HG02623 (cell line): Measurements from ENCODE around the gene NOVA2.

Source experiments
- ATAC-seq: cut with Tn5 transposase; IDR thresholded peaks from one replicate; pipeline ENCODE4 v1.9.1; 2021; ENCODE audit warnings: moderate library complexity; ENCODE audit not compliant: unreplicated experiment

NOVA2 gene

DNA sequence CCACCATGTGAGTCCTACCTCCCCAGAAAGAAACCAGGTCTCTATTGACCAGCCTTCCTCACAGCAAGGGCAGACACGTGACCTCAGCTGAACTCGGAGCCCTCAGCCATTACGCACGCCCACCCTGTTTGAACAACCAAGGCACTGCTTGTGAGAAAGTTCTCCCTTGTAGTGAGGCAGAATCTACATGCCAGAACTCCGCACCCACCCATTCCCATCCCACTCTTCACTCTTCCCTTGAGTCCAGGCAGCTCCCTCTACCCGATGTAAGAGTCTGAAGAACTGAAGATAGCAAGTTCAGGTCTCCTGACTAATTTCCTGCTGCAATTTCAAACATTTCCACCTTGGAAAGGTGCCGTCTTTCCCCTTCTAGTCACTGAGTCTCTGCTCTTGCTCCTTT is 6.4 kb downstream of the NOVA2 start:
- no peak for ATAC-seq

DNA sequence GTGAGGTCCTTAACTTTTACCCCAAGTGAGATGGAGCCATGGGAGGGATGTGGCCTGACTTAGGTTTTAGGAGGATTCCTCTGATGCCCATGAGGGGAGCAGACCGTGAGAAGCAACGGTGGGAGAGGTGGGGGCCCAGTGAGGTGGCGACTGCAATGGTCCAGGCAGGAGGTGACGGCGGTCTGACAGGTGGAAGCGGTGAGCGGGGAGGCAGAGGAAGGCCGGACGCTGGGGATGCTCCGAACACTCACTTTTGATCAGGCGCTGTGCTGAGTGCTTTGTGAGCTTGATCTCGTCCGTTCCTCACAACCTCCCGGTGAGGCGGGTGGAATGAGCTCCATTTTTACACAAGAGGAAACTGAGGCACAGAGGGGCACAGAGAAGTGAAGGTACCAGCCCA is 11.6 kb downstream of the NOVA2 start:
- ATAC-seq: no peak

DNA sequence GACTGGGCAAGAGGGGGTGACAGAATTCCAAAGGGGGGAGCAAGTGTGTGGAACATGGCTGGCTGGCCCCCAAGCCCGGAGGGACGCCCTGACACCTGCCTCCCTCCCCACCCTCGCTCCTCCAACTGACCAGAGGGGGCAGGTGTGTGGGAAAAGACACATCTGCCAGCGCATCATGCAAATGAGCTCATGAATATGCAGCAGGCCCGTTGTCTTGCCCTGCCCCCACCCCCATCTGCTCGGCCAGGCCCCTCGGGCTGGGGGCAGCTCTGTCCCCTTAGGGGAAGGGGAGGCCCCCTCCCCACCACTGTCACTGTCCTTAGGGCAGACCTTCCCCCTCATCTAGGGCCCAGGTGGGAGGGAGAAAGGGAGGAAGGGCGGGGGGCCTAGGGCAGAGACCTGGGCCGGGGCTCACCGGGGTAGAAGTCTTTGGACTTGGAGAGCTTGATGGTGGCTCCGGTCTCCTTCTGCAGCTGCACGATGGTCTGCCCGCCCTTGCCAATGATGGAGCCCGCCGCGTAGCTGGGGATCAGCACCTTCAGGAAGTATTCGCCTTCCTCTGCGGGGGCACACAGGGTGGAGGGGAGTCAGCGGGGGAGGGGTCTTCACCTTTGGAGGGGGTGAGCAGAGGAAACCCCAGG is 12.9 kb downstream of the NOVA2 start:
- no peak for ATAC-seq

DNA sequence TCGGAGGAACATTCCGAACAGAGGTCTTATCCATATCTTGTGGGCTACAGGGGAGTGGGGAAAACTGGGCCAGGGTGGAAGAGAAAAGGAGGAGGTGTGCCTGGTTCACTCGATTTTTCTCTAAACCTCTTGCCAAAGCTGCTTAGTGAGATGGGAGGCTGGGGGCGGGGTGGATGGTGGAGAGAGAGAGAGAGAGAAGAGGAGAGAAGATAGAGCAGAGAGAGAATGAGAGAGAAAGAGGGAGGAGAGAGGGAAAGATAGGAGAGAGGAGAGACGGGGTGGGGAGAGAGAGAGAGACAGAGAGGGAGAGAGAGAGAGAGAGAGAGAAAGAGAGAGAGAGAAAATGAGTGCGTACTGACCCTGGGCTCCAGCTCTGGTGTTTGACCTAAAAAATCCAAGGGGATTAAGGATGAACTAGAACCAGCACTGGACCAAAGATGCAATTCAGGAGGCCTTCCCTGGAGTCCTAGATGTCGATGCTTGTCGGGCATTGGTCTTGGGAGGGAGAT is 14.1 kb downstream of the NOVA2 start:
- ATAC-seq: no peak

DNA sequence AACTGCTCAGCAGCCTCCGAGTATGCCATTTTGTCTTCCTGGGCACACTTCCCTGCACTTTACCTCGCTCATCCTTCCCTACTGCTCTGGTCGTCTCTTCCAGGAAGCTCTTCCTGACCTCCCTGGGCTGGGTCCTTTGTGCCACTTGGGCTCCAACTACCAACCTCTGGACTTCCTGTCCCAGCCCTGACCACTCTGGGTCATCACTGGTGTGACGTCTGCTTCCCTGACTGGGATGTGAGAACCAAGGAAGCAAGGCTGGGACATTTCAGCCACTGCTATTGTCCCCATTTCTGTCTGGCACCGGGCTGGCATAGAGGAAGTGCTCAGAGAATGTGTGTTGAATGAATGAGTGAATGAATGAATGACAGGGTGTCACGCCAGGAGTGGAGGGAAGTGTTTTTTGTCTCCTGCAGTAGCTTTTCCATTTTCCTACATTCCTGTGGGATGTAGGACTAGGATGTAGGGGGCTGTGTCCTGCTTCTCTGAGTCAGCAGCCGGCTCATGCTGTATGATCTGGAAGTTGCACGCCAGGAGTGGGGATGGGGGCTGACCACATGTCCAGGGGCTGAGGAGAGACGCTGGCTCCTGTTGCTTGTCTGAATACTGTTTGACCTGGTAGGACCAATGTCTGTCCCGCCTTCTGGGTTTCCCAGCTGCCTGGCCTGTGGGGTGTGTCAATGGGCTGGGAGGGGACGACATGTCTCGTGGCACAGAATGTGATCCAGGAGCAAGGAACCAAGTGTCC is 14.7 kb downstream of the NOVA2 start:
- no peak for ATAC-seq

DNA sequence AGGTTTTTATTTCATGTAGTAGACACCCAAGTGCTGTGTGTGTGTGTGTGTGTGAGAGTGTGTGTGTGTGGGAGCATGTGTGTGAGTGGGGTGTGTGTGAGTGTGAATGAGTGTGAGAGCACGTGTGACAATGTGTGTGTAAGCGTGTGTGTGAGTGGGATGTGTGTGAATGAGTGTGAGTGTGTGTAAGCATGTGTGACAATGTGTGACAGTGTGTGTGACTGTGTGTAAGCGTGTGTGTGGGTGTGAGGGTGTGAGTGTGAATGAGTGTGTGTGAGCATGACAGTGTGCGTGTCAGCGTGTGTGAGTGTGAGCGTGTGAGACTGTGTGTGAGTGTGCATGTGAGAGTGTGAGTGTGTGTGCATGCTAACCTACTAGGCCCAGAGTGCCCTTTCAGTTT is 15.3 kb downstream of the NOVA2 start:
- ATAC-seq: no peak

DNA sequence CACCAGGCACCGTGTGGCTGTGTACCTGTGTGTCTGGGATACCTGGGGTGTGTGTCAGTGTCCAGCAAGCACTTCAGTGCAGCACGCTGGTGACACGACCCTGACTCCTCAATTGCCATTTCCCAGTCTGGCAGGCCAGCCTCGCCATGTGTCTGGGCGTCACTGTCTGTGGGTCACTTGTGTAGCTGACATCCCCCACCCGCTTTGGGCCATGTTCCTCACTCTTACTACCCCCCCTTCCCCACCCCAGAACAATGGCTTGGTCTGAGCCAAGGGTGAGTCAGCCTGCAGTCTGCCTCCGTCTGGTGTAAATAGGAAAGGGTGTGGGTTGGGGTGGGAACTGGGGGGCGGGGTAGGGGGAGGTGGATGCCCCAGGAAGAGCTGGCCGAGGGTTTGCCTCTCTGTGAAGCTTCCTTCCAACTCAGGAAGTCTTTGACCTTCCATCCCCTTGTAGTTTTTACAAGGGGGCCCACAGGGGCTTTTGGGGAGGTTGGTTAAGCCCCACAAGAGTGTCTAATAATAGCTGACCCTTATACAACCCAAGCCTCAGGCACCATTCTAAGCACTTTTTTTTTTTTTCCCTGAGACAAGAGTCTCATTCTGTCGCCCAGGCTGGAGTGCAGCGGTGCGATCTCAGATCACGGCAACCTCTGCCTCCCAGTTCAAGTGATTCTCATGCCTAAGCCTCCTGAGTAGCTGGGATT is 17.6 kb downstream of the NOVA2 start:
- ATAC-seq: no peak

DNA sequence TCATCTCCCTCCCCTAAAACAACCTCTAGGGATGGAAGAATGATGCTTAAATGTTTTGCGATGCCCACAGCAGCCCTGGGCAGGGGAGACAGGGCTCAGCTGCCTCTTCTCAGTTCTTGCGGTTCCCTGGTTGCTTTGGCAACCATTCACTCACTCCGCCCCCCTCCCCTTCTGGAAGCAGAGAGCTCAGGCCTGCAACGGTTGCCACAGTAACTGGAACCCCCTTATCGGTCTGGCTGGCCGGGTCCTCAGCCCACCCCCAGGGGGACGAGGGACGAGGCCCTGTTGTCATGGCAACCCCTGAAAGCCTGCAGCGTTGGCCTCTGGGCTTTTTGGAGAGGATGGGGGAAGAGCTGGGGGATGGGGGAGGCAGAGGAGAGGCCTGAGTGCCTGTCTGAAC is 19.5 kb downstream of the NOVA2 start:
- ATAC-seq: no peak

DNA sequence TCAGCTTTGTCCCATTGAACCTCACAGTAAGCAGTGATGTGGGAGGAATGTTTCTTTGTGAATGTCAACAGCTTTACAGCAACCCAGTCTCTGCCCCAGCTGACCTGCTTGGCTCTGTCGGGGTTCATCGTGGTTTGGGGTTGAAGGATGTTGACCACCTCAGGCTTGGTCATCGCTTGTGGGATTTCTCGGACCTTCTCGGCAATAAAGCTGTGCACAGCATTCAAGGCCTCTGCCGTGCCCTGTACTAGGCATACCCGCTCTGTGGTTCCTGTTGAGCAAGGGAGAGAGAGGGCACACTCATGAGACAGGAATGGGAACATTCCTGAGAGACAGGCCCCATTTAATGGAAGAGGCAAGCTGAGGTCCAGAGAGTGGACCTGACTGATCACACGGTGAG is 20.0 kb downstream of the NOVA2 start:
- ATAC-seq: no peak

DNA sequence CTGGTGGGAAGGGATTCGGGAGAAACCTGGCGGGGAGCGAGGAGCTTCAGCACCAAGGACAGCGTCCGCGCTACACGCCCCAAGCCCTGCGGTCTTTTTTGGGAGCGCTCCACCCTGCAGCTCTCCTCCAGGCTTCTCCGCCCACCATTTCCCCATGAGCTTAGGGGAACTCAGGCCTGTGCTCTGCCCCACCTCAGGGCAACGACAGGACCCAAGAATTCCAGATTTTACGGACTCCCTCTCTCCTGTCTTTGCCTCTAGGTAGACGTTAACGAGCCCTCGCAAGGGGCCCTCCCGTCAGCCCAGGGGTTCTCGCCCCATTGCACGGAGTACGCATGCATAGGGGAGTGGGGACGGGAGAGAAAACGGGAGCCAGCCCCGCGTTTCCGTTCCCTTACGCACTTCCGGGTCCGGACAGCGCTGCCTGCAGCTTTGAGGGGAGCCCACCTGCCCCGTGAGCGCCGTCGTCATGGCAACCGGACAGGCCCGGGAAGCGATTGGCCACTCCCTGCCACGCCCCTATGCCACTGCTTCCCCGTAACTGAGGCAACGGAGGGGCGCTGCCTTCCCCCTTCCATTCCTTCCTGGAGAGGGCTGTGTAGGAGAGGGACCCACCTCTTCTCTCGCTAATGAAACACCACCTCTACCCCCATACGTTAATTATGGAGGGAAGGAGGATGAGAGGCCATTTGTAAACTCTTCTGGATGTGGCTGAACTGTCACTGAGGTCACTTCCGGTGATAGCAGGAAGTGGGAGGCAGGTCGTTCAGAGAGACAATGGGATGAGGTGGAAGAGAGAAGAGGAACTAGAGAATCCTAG is 20.8 kb downstream of the NOVA2 start:
- ATAC-seq: no peak

DNA sequence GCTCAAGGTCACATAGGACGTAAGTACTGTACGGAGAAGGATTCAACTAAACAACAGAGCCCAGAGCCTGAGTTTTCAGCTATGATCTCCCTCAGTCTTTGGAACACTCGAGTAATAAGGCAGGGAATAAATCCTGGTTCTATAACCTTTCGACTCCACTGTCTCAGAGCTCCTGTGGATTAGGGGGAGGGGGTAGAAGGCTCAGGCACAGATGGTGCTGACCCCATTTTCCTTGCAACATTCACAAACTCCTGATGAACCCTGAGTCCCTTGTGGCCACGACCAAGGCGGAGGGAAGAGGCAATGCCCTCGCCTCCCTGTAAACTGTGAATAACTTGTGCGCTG is 21.4 kb downstream of the NOVA2 start:
- ATAC-seq: no peak

DNA sequence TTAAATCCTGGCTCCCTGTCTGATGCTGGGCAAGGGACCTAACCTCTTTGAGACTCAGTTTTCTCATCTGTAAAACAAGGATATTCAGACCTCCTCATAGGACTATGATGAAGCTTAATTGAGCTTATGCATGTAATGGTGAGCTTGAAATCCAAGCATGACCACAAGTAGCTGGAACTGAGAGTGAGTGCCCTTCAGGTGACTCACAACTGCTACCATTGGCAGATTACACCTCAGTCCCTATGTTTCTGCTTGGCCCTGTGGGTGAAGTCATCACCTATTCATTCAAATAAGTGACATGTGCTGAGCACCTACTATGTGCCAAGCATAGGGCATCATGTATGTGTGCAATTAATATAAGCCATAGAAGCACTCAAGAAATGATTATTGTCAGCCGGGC is 25.7 kb downstream of the NOVA2 start:
- ATAC-seq: no peak

DNA sequence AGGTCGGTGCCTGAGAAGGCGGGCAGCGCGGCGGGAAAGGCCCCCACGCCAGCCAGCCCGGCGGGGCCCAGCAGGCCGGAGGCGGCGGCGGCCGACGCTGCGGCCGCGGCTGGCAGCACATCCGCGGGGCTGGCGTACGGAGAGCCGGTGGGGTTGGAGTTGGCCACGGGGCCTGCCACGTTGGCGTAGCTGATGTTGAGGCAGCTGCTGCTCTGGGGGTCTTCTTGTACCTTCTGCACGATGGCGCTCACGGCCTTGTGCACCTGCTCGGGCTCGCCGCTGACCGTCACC is 33.2 kb downstream of the NOVA2 start:
- ATAC-seq: no peak

DNA sequence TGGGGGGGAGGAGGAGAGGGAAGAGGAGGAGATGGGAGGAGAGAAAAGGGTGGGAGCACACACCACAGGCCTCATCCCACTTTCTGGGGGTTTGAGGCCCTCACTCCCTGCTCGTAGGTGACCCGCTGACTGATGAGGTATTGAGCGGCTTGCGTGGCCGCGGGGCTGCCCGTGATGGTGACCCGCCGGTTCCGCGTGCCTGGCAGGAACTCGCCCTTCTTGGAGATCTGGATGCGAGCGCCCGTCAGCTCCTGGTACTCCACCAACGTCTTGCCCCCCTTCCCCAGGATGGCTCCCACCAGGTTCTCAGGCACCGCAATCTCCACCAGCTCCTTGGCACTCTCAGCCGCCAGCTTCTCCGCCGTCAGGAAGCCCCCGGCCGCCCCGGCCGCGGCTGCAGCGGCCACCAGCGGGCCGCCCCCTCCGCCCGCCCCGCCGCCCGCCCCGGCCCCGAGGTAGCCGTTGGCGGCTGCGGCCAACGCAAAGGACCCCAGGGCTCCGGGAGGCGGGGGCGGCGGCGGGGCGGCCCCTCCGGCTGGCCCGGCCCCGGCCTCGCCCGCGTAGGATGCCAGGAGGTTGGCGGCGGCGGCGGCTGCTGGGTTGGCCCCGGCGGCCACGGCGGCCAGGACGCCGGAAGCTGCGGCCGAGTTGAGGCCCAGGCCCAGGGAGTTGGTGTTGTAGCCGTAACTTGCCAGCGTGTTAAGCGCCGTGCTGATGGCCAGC is 33.7 kb downstream of the NOVA2 start:
- no peak for ATAC-seq

DNA sequence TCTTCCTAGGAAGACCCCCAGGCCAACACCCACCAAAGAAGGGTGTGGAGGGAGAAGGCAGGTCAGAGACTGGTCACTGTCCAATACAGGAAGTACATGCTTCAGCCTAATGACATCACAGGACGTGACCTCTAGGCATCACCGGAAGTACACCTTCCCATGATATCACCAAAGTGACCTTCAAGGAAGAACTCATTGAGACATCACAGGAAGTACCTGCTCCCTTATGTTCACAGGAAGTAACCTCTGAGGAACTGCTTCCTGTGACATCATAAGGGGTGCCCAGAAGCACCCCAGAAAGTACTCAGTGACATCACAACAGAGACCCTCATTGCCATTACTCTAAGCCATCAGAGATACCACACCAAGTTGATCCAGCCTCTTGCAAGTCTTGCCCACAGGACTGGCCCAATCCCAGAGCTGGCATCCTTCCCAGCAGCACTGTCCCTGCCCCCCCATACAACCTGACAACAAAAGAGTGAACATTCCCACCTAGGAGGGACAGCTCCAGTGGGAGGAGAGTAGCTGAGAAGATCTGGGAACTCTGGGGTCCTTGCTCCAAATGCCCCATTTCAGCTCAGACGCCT is 34.8 kb downstream of the NOVA2 start:
- no peak for ATAC-seq

DNA sequence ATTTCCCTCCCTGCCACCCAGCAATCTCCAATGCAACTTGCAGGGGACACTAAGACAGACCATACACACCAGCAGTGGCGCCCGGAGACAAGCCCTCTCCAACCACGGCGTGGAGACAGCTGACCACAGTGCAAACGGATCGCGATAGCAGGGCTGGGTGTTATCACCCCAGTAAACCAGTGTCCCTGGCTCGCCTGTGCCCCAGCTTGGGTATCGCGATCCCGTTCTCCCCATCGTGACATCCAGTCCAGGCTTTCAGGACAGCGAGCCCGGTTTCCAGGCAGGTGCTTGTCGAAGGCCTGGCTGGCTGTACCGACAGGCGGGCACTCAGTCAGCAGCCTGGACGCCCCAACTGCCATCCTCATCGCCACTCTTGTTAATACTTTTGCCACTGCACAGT is 38.4 kb downstream of the NOVA2 start:
- no peak for ATAC-seq

DNA sequence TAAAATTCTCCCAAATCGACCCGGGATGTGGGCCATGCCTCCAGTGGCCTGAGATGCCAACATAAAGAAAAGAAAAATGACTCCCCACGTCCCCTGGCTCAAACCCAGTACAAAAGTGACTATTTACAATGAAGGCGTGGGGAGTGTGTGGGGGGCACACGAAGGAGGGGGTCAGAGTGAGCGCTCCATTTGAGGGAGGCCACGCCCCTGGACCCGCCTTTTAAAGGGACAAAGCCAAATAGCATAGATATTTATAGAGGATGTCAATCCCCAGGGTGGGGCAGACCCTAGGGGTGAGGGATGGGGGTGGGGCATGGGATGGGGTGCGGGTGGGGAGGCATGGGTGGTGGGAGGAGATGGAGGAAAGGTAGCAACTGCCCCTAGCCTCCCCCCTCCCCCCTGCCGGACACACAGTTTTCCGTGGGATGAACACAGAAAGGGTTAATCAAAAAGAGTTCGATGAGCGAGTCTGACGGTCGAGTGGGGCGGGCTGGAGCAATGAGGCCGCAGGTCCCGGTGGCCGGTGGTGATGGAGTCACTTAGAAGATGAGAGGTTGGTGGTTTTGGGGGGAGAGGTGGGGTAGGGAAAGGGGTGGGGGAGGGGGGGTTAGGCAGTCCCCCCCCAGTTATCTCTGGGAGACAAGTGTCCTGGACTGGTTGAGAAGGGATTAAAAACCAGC is 39.0 kb downstream of the NOVA2 start:
- ATAC-seq: no peak

DNA sequence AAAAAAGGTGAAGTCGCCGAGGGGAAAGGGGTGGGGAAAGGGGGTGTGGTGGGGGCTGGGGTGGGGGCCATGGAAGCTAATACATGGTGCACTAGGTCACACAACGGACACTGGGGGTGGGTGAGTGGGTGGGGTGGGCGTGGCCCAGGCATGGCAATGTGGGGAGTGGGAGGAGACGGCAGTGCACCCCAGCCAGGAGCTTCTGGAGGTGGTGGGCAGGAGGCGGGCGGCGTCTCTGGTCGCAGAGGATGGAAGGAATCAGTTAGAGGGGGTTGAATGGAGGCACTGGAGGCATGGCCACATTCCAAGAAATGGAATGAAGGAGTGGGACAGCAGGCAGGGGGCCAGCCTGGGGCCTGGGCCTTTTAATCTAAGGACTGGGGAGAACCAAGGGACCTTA is 39.9 kb downstream of the NOVA2 start:
- no peak for ATAC-seq

DNA sequence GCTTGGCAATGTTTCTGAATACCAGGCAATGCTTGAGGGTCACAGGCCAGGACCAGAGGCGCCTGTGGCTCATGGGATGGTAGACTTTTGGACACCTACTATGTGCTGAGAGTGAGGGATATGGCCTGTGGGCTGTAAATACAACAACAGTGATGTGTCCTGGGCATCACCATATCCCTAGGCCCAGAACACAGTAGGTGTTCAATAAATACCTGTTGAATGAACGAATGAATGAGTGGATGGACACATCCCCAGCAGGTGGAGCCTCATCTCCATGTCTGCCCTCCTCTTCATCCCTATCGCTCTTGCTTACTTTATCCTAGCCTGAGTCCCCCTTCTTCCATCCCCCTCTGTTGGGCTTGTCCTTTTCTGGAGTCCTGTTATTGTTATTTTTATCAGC is 42.6 kb downstream of the NOVA2 start:
- ATAC-seq: no peak

DNA sequence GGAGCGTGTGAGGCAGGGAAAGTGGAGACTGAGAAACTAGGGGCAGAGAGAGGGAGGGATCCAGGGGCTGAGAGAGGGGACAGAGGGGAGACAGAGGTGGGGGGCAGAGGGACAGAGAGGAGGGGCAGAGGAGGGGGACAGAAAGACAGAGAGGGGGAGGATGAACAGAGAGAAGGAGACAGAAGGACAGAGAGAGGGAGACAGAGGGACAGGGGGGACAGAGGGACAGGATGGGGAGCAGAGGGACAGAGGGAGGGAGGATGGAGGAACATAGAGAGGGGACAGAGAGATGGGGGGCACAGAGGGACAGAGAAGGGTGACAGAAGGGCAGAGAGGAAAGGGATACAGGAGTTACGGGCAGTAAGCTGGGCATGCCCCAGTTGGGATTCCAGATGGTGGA is 44.4 kb downstream of the NOVA2 start:
- no peak for ATAC-seq
